ENCODE data around the gene RCE1.

Gene RCE1

DNA sequence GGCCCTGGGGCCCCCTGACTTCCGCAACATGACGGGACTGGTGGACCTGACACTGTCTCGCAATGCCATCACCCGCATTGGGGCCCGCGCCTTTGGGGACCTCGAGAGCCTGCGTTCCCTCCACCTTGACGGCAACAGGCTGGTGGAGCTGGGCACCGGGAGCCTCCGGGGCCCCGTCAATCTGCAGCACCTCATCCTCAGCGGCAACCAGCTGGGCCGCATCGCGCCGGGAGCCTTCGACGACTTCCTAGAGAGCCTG, 14.6 kb downstream of the RCE1 start:
- no peak for DNase-seq

DNA sequence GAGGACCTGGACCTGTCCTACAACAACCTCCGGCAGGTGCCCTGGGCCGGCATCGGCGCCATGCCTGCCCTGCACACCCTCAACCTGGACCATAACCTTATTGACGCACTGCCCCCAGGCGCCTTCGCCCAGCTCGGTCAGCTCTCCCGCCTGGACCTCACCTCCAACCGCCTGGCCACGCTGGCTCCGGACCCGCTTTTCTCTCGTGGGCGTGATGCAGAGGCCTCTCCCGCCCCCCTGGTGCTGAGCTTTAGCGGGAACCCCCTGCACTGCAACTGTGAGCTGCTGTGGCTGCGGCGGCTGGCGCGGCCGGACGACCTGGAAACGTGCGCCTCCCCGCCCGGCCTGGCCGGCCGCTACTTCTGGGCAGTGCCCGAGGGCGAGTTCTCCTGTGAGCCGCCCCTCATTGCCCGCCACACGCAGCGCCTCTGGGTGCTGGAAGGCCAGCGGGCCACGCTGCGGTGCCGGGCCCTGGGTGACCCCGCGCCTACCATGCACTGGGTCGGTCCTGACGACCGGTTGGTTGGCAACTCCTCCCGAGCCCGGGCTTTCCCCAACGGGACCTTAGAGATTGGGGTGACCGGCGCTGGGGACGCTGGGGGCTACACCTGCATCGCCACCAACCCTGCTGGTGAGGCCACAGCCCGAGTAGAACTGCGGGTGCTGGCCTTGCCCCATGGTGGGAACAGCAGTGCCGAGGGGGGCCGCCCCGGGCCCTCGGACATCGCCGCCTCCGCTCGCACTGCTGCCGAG, 15.1 kb downstream of the RCE1 start:
- DNase-seq, result no peak

DNA sequence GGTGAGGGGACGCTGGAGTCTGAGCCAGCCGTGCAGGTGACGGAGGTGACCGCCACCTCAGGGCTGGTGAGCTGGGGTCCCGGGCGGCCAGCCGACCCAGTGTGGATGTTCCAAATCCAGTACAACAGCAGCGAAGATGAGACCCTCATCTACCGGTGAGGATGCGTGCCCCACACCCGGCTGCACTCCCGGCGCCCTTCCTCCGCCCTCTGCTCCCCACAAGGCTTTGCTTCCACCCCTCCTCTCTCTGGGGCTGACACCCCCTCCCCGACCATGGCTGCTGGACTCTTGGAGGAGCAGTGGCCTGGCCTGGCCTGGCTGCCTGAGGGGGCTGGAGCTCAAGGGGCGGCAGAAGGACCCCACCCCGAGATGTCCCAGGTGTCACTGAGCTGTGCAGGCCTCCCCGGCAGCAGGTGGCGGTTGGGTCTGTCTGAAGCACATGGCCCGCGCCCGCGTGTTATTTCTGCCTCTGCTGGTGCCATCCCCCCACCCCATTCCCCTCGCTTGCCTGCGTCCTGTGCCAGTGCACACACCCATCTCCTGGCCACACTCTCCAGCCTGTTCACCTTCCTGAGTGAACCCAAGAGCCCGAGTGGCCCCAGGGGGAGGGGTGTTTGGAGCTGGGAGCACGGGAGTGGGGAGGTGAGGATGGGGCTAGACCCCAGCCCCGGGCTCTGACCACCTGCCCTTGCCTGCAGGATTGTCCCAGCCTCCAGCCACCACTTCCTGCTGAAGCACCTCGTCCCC, 15.9 kb downstream of the RCE1 start:
- no peak for DNase-seq

DNA sequence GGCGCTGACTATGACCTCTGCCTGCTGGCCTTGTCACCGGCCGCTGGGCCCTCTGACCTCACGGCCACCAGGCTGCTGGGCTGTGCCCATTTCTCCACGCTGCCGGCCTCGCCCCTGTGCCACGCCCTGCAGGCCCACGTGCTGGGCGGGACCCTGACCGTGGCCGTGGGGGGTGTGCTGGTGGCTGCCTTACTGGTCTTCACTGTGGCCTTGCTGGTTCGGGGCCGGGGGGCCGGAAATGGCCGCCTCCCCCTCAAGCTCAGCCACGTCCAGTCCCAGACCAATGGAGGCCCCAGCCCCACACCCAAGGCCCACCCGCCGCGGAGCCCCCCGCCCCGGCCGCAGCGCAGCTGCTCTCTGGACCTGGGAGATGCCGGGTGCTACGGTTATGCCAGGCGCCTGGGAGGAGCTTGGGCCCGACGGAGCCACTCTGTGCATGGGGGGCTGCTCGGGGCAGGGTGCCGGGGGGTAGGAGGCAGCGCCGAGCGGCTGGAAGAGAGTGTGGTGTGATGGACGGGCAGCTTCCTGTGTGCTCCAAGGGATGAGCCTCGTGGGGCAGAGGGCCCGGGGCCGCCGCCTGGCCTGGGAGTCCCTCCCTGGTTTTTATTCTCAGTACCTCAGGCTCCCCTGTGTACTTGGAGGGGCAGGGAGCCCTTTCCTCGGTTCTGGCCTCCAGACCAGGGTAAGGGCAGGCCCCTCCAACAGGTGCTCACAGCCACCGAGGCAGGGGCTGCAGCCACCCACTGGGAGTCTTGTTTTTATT, 16.6 kb downstream of the RCE1 start:
- no peak for DNase-seq

DNA sequence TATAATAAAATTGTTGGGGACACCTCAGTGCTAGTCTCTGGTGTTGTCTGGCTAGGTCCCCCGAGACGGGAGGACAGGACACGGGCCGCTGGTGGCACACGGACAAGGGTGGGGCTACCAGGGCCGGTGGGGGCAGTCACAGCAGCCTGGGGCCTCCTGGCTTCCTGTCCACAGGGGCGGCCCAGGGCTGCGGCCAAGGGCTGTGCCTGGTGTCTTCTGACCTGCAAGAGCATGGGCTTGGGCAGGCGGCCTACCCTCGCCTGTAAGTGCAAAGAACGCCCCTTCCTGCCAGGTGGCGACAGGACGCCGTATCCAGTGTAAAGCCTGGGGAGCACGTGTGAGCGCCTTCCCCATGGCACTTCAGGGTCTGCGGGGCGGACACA, 17.2 kb downstream of the RCE1 start:
- no peak for DNase-seq

DNA sequence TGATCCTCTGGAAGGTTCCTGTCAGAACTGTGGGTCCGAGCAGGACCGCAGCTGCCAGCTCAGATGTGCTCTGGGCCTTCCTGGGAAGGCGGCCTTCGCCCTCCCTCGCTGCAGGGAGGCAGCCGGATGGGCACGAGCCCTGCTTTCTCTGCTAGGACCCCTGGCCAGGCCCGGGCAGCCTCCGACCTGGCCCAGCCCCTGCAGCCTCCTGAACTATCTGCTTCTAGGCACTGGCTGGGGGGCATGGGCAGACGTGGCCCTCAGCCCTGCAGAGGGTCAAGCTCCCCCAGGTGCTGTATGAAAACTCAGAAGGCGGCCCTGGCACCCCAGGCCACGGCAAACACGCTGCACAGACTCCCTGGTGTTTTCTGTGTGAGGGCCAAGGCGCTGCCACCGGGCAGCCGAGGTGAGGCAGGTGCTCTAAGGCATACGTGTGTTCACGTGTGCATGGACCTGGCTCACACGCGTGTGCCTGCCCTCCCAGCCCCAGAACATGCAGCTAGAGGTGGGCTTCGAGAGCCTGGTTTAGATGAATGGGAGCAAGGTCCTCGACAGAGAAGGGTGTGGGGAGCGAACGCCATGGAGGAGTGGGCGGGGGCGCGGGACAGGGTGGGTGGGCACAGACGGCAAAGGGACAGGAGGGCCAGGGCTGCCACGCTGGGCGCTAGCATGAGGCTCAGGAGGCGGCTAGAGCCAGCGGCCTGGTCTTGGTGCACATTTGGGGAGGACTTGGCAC, 18.0 kb downstream of the RCE1 start:
- no peak for DNase-seq

DNA sequence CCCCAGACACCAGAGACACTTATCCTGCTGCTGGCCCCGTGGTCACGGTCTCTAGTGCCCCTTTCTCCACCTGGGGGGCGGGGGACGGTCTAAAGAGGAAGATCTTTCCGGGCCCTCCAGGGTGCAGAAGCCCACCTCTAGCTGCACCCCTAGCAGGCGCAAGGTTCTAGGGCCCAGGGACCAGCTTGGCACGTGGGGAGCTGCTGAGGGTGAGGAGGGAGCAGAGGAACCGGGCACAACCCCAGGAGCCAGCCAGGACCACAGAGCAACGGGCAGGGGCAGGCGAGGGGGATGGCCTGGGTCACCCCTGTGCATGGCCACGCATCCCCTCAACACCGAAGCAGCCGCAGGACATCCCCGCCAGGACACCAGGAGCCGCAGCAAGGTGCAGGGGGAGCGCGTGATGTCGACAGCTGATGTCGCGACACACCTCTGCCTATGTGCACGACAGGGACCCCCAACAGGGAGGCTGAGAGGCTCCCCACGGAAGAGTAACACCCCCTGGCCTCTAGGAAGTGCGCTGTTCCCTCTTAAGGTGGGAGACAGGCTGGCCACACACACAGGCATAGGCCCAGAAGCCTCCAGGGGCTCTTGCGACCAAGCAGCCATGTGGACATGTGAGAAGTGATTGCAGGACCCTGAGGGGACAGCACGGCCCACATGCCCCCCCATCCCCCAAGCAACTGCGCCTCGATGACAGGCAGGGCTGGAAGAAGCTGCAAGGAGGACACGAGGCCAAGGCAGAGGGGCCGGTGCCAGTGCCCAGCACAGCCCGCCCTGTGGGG, 18.7 kb downstream of the RCE1 start:
- DNase-seq, result no peak

DNA sequence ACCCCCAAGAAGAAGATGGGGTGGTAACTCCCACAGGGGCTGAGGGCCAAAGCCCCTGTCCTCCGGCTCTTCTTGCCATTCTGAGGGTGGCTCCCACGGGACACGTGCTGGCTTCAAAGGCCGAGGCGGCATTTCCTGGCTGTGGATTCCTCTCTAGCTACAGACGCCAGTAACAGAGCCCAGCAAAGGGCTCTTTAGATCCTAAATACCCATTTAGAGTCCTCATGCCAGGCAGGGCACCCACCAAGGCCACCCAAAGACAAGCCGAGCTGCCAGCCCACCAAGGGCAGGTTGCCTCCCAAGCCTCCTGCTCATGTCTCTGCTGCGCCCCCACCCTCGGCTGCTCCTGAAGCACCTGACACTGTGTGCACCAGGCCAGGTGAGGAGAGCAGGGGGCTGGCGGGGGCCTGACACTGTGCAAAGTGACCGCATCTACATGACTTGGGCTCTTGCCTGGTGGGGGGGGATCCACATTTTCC, 19.4 kb downstream of the RCE1 start:
- DNase-seq, result no peak

DNA sequence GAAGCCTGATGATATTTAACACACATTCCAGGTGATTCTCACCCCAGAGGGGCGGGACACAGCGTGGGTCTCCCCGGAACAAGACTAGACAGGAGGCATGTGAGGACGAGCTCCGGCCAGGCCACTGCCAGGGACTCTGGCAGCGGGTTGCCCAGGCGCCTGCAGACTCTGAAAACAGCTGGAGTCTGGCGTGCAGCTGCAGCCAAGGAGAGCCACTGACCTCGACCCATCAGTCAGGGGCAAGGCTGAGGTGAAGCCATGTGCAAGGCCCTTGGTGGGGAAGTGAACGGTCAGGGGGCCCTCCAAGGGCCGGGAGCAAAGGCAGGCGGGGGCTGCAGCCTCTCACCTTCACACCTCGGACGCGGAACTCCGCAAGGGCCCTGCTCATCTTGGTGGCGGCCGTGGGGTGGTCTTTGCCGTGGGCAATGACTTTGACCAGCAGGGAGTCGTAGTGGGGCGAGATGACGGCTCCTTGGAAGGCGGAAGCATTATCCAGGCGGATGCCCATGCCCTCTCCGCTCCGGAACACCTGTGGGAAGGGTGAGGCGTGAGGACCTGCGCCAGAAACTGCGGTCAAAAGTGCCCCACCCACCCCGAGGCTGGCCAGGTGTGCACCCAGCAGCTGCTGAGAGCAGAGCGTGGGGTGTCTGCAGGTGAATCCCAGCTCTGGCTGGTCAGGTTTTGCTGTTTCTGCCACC, 20.3 kb downstream of the RCE1 start:
- DNase-seq, result no peak

DNA sequence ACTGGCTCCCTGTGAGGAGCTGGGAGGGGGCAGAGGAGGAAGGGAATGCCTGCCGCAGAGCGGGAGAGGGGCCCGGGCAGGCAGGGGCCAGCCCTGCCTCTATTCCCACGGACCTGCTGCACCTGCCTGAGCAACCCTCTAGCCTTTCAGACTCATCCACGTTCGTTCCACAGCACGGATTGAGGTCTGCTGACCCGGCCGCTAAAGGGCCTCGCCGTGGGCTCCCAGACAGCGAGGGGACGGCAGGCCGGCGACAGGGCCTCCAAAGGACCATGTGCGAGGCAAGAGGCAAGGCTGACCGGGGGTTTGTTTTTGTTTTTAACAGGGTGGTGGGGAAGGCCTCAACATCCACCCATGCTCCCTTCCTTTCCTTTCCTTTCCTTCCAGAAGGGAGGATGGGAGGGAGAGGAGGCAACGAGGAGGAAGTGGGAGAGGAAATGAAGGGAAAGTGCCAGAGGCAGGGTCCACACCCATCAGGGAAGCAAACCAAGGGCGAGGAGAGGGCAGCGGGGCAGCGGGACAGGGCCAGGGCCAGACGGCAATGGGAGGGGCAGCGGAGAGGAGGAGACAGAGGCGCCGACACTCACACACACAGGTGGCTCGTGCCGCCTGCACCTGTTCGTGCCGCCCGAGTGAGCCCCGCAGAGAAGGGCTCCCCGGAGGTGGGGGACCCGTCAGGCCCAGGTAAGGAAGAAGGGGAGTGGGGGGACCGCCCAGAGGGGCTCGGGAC, 21.1 kb downstream of the RCE1 start:
- DNase-seq, result no peak

DNA sequence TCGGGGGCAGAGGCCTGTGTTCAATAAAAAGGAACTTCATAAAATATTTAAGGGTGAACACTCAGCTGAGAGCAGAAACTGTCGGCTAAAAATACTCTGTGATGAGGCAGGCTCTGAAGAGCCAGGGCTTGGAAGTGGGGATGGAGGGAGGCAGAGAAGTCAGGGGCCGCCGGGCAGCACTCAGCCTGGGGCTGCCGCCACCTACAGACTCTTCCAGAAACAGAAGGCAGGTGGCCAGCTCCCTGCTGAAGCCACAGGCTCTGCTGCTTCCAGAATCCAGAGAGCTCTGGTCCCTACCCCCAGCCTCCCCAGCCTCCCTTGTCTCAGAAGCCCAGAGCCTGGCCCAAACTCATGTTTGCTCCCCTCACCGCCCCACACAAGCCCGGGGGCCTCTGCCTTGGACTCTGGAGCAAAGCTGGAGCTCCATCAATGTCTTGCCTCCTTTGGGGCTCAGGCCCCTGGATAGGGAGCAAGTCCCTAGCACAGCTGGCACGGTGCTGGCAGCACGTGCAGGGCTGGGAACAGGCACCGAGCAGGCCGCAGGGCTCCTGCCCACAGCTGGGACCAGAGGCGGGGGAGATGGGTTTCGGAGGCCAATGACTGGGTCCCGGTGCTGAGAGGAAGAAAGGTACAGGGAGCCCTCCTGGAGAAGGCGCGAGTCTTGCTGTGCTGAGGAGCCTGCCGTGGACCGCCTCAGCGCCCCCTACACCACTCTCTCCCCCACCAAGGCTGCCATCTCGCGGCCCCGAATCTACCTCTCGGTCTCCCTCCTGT, 21.9 kb downstream of the RCE1 start:
- no peak for DNase-seq

DNA sequence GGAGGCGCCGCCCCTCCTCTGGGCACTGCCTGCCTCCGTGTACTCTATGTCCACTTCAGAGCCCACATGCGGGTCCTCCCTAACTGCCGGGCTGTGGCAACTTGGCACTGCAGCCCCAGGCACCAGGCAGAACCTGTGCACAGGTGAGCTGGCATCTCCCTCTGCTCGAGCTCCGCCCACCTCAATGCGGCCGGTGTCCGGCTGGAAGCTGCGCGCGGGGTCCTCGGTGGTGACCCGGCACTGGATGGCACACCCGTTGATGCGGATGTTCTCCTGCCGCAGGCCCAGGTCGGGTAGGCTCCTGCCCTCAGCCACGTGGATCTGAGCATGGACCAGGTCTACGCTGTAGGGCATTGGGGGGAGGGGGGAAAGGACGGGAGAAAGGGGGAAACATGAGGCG, 22.8 kb downstream of the RCE1 start:
- no peak for DNase-seq

DNA sequence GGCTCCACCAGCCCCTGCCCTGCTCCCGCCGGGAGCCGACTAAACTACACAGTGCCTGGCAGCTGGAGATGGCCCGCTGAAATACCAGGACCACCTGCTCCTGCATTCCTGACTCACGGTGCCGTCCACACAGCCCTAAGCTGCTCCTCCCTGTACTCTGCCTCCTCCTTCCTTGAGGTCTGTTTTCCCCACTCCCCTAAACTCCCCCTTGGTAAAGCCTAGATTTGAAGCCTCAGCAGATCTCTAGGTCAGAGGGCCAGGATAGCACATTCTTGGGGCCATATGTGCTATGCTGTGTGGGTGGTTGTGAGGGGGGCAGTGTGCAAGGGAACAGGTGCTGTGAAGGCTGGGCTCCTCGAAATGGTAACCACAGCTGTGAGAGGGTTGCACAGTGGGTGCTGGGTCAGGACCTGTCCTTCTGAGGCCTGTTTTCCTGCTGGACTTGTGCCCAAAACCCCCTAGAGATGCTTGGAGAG, 23.3 kb downstream of the RCE1 start:
- no peak for DNase-seq

DNA sequence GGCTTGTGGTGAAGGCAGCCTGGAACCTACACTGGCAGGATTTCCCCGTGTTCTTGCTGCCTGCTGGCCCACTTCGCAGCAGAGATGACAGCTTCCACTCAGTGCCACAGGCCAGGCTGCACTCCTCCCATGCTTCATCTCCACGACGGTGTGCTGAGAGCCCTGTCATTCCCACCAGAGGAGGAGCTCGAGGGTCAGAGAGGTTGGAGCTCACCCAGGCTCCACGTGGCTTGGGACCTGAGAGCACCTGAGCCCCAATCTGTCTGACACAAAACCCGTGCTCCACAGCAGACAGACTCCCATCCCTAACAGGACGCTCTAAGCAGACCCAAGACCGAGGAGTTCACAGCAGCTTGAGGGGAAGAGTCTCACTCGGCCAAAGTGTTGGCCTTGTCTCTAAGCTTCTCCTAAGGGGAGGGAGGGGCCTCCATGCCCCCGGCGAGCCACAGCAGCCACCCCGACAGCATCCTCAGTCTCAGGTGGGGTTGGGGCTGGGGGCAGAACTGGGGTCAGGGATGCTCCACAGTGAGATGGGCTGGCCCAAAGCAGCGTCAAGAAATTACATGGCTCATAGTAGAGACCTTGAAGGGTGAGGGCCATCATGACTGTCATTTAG, 24.3 kb downstream of the RCE1 start:
- DNase-seq, result no peak

DNA sequence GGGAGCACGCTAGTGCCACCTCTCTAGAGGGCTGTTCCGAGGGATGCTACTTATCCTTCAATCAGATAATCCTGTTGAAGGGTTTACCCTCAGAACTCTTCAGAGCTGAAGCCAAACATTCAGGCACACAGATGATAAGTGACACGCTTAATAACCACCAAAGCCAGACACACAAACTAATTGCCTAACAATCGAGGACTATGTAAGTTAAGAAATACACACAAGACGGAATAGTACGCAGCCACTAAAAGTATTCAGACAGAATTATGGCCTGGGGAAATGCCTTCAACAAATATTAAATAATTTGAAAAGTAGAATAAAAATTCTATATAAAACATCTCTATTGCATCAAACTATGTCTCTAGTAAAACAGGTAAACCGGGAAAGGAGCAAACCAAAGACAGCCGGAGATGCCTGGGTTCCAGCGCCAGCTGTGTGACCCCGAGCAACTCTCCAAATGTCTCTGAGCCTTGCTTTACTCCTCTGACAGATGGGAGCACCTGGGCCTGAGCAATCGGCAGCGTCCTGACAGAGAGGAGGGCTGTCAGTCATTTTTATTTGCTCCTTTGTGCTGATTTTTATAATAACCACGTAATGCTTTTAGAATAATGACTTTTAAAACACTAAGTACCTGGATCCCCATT, 25.0 kb downstream of the RCE1 start:
- DNase-seq, result no peak

DNA sequence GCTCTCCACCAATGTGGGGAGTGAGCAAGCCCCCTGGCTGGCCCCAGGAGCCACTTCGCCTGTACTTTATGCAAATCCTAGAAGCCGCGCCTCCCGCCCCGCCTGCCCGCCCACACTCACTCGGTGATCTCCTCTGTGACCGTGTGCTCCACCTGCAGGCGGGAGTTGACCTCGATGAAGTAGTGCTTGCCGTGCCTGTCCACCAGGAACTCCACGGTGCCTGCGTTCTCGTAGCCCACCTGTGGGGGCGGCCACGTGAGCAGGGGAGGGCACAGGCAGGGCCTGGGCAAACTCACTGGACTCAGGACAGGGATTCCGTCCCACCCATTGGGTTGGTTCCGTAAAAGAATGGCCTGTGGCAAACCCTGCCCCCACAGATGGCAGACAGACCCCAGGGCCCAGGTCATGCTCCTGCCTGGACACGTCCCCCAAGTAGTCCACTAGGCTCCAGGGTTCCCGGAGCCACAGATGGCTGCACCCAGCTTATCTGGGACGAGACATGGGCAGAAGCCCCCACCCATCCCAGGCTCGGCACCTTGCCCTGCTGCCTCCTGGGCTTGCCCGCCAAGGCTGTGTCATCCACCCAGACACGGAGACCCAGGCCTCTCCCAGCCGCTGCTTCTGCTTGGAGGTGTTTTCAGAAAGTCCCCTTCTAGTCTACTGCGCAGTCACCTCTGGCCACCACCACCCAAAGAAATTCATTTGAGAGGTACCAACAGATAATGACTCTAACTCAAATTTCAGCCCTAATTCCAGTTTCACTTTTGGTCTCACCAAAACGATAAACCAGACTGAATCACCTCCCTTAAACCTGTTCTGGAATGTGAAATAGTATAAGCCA, 25.7 kb downstream of the RCE1 start:
- peak; percentile 77 to 81 for DNase-seq

DNA sequence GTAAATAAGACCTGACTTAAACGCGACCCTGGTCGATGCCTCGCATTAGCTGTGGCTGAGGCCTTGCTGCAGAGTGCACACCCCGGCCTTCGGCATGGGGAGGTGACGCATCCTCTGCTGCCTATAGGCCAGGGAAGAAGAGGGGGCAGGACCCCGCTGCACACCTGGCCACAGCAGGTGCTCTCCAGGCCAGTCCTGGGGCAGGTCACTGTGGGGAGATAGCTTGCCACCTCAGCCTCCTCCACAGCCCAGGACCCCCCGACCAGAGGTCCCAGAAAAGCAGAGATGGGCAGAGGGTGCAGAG, 26.3 kb downstream of the RCE1 start:
- no peak for DNase-seq

DNA sequence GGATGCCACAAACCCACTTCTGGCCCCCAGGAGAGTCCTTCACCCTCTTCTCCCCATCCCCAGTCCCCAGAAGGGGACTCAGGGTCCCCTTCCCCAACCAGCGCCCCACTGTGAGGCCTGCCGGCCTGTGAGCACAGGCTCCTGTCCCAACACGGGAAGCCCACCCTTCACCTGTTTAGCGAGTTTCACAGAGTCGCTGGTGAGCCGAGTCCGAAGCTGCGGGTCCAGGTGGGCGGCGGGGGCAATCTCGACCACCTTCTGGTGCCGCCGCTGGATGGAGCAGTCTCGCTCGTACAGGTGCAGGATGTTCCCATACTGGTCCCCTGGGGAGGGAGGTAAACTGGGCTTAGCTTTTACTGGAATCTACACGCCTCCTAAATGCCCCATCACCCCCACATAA, 26.9 kb downstream of the RCE1 start:
- DNase-seq, result no peak

Measured in CD4-positive, alpha-beta T cell treated with Interferon alpha-2 for 1 hour (primary cell).